Peyer's patch (tissue), 4 donors: ENCODE measurements around the gene TAS1R3. TPM values are rescaled to one million over a fixed set of nuclear protein-coding genes. Genes with fewer than 3 reads are reported as not detected.

Source experiments
- DNase-seq, 3 donors: peaks; one replicate each; pipeline ENCODE4 v3.0.0-alpha.2; 2017 to 2019
- H3K27ac ChIP-seq, 4 donors: fragments of 200-600 bp; sonication (generic); one replicate each; pipeline ENCODE4 v1.5.1; 2016 to 2019
- H3K27me3 ChIP-seq, 2 donors: fragments of 200-600 bp; sonication (generic); one replicate each; pipeline ENCODE4 v1.5.1; 2019
- H3K36me3 ChIP-seq, 3 donors: fragments of 200-600 bp; sonication (generic); one replicate each; pipeline ENCODE4 v1.5.1; 2016 to 2019
- H3K4me1 ChIP-seq, 4 donors: fragments of 200-600 bp; sonication (generic); one replicate each; pipeline ENCODE4 v1.5.1; 2016 to 2019
- H3K4me3 ChIP-seq, 4 donors: fragments of 200-600 bp; sonication (generic); 1 replicate in 3 of 4; 2 replicates in 1 of 4; pipeline ENCODE4 v1.5.1; 2016 to 2019; ENCODE audit warnings: mild to moderate bottlenecking in 1 of 4
- H3K9me3 ChIP-seq, 4 donors: fragments of 200-600 bp; sonication (generic); one replicate each; pipeline ENCODE4 v1.5.1; 2016 to 2019; ENCODE audit warnings: mild to moderate bottlenecking in 1 of 4
- POLR2A ChIP-seq, 2 donors: fragments of 450-650 bp; IDR thresholded peaks; one replicate each; pipeline ENCODE4 v1.5.1; 2017; ENCODE audit warnings: antibody characterized with exemption in 2 of 2, mild to moderate bottlenecking in 2 of 2, moderate library complexity in 2 of 2
- total RNA-seq, 4 donors: library from RNA; depleted of rRNA; stranded (reverse); fragments of >200 nt; gene quantifications; one replicate each; pipeline ENCODE4 v1.1.0, GENCODE V29; 2016
- TF ChIP-seq, protein P1 (sequence below), 6 experiments: fragments of 450-650 bp in 4 of 6; fragments of 200-600 bp in 2 of 6; sonication (generic) in 1 of 6; IDR thresholded peaks; one replicate each; pipeline ENCODE4 v1.5.1; 2017 to 2019; ENCODE audit warnings: antibody characterized with exemption in 6 of 6, mild to moderate bottlenecking in 3 of 6, moderate library complexity in 1 of 6

Gene TAS1R3
- total RNA-seq, 4 donors from 2014 or later, result 2.1 to 5.8 (median 3.0) TPM

DNA sequence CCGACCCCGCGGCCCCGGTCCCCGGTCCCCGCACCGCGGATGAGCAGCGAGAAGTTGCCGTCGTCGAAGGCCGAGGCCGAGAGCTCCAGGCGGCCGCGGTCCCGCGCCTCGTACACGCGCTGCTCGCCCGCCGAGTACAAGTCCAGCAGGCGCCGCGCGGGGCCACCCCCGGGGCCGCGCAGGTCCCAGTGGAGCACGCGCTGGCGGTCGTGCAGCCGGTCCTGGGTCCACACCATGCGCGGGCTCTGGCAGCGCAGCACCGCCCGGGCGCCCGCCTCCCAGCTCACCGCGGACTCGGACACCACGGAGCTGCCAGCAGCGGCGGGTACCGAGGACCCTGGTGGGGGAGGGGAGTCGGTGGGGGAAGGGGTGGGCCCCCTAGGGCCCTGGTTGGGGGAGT, 24.3 kb downstream of the TAS1R3 start:
- no peak for DNase-seq
- peaks cover 0 to 10% of the 10 kb centered on the region in 2 donors for H3K27me3 ChIP-seq
- peak overlapping the region in 3 of 4 donors; percentile 42 to 92 (median 85) for H3K27ac ChIP-seq
- TF ChIP-seq, protein P1, sequence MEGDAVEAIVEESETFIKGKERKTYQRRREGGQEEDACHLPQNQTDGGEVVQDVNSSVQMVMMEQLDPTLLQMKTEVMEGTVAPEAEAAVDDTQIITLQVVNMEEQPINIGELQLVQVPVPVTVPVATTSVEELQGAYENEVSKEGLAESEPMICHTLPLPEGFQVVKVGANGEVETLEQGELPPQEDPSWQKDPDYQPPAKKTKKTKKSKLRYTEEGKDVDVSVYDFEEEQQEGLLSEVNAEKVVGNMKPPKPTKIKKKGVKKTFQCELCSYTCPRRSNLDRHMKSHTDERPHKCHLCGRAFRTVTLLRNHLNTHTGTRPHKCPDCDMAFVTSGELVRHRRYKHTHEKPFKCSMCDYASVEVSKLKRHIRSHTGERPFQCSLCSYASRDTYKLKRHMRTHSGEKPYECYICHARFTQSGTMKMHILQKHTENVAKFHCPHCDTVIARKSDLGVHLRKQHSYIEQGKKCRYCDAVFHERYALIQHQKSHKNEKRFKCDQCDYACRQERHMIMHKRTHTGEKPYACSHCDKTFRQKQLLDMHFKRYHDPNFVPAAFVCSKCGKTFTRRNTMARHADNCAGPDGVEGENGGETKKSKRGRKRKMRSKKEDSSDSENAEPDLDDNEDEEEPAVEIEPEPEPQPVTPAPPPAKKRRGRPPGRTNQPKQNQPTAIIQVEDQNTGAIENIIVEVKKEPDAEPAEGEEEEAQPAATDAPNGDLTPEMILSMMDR (IDR thresholded peaks at IDR 0.05), result no peak
- no peak for TF ChIP-seq POLR2A (IDR thresholded peaks at IDR 0.05)
- H3K9me3 ChIP-seq, result no peaks in the 10 kb centered on the region
- H3K4me3 ChIP-seq, result peak overlapping the region in 3 of 4 donors; percentile 29 to 55 (median 42)
- H3K36me3 ChIP-seq, result peaks cover 0 to 8% (median 0%) of the 10 kb centered on the region in 3 donors
- peaks cover 2 to 78% (median 22%) of the 10 kb centered on the region in 4 donors for H3K4me1 ChIP-seq

DNA sequence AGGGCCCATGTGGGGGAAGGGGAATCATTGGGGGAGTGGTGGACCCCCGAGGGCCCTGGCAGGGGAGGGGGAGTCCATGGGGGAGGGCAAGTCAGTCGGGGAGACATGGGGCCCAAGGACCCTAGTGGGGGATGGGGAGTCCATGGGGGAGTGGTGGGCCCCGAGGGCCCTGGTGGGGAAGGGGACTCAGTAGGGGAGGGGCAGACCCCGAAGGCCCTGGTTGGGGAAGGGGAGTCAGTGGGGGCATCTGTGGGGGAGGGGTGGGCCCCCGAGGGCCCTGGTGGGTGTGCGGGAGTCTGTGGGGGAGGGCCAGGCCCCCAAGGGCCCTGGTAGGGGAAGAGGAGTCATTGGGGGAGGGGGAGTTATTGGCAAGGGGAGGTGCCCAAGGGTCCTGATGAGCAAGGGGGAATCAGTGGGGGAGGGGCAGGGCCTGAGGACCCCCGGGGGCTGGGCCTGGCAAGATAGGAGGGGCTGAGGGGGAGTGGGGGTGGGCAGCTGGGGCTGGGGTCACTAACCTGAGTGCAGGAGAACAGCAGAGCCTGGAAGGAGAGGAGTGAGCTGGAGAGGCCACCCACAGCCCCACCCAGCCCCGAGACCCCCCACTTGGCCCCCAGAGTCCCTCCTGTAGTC, 25.2 kb downstream of the TAS1R3 start:
- Histone ChIP-seq H3K27ac (peak overlapping the region in 3 of 4 donors; percentile 58 to 92 (median 85)), H3K9me3 (no peaks in the 10 kb centered on the region), H3K4me1 (peaks cover 2 to 82% (median 22%) of the 10 kb centered on the region in 4 donors), H3K36me3 (peaks cover 0 to 8% (median 0%) of the 10 kb centered on the region in 3 donors), H3K27me3 (peaks cover 0 to 10% of the 10 kb centered on the region in 2 donors), H3K4me3 (peak overlapping the region; percentile 25 to 55 (median 35))
- no peak for TF ChIP-seq POLR2A (IDR thresholded peaks at IDR 0.05)
- TF ChIP-seq, protein P1 (IDR thresholded peaks at IDR 0.05), result no peak
- no peak for DNase-seq

DNA sequence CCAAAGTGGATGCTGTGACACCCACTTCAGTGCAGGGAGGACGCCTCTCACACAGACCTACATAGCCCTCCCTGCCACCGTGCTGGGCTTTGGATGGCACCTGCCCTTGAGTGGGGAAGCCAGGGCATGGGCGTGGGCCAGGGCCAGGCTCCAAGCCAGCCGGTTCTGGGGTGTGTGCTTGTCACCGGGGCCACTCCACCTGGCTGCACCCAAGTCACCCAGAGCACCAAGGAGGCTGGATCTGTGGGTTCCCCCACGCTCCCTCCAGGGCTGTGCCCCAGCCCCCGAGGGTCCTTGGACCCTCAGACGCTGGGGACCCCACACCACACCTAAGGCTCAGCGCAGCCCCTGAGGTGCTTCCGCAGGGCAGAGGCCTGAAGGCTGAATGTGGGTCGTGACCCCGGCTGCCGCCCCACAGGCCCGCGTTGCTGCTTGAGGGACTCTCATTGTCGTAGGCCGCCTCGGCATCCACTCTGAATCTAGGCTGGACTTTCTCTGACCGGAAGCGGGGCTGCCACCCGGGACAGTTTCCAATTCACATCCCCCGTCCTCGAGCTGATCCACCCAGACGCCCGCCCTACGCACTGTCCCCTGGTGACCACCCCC, 25.8 kb downstream of the TAS1R3 start:
- DNase-seq, result no peak
- Histone ChIP-seq H3K4me1 (peaks cover 2 to 79% (median 22%) of the 10 kb centered on the region in 4 donors), H3K27ac (peak overlapping the region; percentile 58 to 92 (median 74)), H3K36me3 (peaks cover 0 to 8% (median 0%) of the 10 kb centered on the region in 3 donors), H3K4me3 (peak overlapping the region; percentile 25 to 55 (median 35)), H3K9me3 (no peaks in the 10 kb centered on the region), H3K27me3 (peaks cover 0 to 10% of the 10 kb centered on the region in 2 donors)
- TF ChIP-seq, protein P1 (IDR thresholded peaks at IDR 0.05), result no peak
- no peak for TF ChIP-seq POLR2A (IDR thresholded peaks at IDR 0.05)

DNA sequence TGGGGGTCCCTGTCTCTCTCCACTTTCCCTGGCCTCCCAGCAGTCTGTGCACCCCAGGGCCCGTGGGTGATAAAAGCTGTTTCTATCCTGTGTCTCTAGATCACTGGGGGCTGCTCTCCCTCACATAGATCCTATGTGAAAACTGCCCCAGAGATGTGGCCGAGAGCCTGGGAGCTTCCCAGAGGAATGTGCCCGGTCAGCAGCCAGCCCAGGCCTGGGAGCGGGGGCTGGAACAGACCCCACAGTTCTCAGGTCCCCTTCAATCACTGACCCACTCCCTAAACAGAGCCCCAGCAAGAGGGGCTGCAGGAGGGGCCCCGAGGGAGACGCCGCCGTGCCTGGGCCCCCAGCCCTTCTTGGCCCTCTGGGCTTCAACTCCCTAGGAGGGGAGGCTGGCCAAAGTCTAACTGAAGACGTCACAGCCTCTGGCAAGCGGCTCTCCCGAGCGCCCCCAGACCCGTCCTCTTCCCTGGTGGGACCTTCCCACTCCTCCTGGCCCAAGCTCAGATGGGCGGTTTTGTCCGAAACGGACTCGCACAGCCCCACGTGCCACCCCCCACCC, 26.9 kb downstream of the TAS1R3 start:
- peak overlapping the region; percentile 64 to 92 (median 76) for H3K27ac ChIP-seq
- no peaks in the 10 kb centered on the region for H3K9me3 ChIP-seq
- H3K4me1 ChIP-seq, result peaks cover 2 to 72% (median 21%) of the 10 kb centered on the region in 4 donors
- peak overlapping the region; percentile 25 to 55 (median 35) for H3K4me3 ChIP-seq
- H3K27me3 ChIP-seq, result peaks cover 0 to 10% of the 10 kb centered on the region in 2 donors
- peaks cover 0 to 8% (median 0%) of the 10 kb centered on the region in 3 donors for H3K36me3 ChIP-seq
- no peak for DNase-seq
- no peak for TF ChIP-seq POLR2A (IDR thresholded peaks at IDR 0.05)
- TF ChIP-seq, protein P1 (IDR thresholded peaks at IDR 0.05), result no peak

DNA sequence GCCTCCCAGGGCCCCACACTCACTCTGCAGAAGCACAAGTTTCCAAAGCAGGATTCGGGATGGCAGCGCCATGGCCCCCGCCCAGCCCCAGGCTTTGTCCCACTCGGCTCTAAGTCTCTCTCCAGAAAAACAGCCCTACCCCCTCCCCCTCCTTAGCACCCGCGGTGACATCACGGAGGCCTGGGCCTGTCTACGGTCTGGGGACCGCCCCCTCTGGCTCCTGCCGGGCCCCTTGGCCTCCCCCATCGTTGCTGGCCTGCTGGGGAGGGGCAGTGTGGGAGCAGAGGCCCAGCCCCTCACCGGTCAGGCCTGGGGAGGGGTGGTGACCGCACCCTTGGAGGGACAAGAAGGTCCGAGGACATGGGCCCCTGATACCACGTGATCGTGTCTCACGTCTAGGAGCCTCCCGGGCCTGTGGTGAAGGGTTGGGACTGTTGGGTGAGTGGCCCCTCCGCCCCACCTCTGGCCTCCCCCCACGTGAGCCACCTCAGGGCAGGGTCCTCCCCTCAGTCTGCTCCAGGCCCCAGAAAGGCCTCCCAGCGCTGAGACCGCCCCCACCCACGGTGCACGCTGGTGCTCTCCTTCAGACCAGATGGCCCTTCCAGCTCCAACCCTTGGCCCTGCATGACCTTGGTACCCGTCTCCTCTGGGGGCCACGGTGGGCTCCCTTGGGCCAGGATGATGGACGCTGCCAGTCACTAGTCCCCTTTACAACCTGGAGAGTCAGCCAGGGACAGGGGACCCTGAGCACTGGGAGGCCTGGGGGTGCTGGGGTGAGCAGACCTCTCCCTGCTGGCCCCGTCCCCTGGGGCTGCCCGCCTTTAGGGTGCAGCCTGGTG, 27.6 kb downstream of the TAS1R3 start, which contains the start of gene MXRA8:
TSS of gene MXRA8 (minus strand) at position 123 of the 839 bp plus-strand sequence. CDS start at position 72, 51 bp downstream.
- peak within 1 kb of the TSS; percentile 25 to 55 (median 35) for H3K4me3 ChIP-seq
- H3K4me1 ChIP-seq, result peaks cover 2 to 65% (median 16%) of the 10 kb centered on the region in 4 donors
- no peak for TF ChIP-seq POLR2A (IDR thresholded peaks at IDR 0.05)
- TF ChIP-seq, protein P1 (IDR thresholded peaks at IDR 0.05), result no peak
- peak within 1 kb of the TSS; percentile 64 to 92 (median 76) for H3K27ac ChIP-seq
- H3K27me3 ChIP-seq, result peaks cover 0 to 10% of the 10 kb centered on the region in 2 donors
- H3K36me3 ChIP-seq, result peaks cover 0 to 8% (median 0%) of the 10 kb centered on the region in 3 donors
- H3K9me3 ChIP-seq, result no peaks in the 10 kb centered on the region
- DNase-seq, result no peak
